IMR-90 (cell line): ENCODE measurements around the gene MEPE. TPM values are rescaled to one million over a fixed set of nuclear protein-coding genes. Genes with fewer than 3 reads are reported as not detected.

Source experiments
- ATAC-seq: fragments of 200-7000 bp; cut with Tn5 transposase; 2 replicates; pipeline ENCODE4 v1.9.1; 2020; ENCODE audit warnings: low read depth, mild to moderate bottlenecking, moderate library complexity
- BruUV-seq: library from RNA; stranded (reverse); fragments of 400-500 nt; replicated peaks from 2 replicates; lab custom pipeline; 2021; lab: Mats Ljungman, UMichigan
- CTCF ChIA-PET: fragments of 300-600 bp; formaldehyde crosslinking; extraction: SDS; loops from one replicate; lab custom pipeline; 2021; ENCODE audit warnings: antibody characterized with exemption; lab: Yijun Ruan, JAX
- POLR2A ChIA-PET: fragments of 300-600 bp; sonication (Branson Sonifier 250); formaldehyde crosslinking; loops from one replicate; lab custom pipeline; 2022; ENCODE audit warnings: antibody characterized with exemption; ENCODE audit not compliant: unreplicated experiment; lab: Charles Lee
- DNase-seq: peaks from one replicate; pipeline ENCODE4 v3.0.0; 2013
- H2AFZ ChIP-seq: replicated peaks from 2 replicates; pipeline ENCODE3; 2013; ENCODE audit warnings: low read length, mild to moderate bottlenecking; ENCODE audit not compliant: poor library complexity
- H2AK5ac ChIP-seq: 2 replicates; pipeline ENCODE4 v1.6.1; 2013; ENCODE audit warnings: low read depth, low read length, inconsistent platforms
- H2AK9ac ChIP-seq: replicated peaks from 2 replicates; pipeline ENCODE3; 2013; ENCODE audit warnings: mild to moderate bottlenecking, low read depth, low read length, moderate library complexity; ENCODE audit not compliant: poor library complexity
- H2BK120ac ChIP-seq: 2 replicates; pipeline ENCODE4 v1.6.1; 2013; ENCODE audit warnings: low read depth, low read length, inconsistent platforms
- H2BK15ac ChIP-seq: 3 replicates; pipeline ENCODE4 v1.6.1; 2013; ENCODE audit warnings: low read depth, low read length, inconsistent platforms
- H2BK20ac ChIP-seq: 2 replicates; pipeline ENCODE4 v1.6.1; 2013; ENCODE audit warnings: low read depth, mild to moderate bottlenecking, inconsistent platforms, low read length, moderate library complexity
- H2BK5ac ChIP-seq: 2 replicates; pipeline ENCODE4 v1.6.1; 2013; ENCODE audit warnings: mild to moderate bottlenecking, low read depth, low read length, inconsistent platforms; ENCODE audit not compliant: poor library complexity, severe bottlenecking
- H3K14ac ChIP-seq: replicated peaks from 2 replicates; pipeline ENCODE4 v1.6.1; 2013; ENCODE audit warnings: low read depth, low read length, inconsistent platforms
- H3K18ac ChIP-seq: 2 replicates; pipeline ENCODE4 v1.6.1; 2013; ENCODE audit warnings: low read depth, low read length, control low read depth
- H3K23ac ChIP-seq: 2 replicates; pipeline ENCODE4 v1.6.1; 2013; ENCODE audit warnings: low read depth, low read length, inconsistent platforms
- H3K27ac ChIP-seq: 2 replicates; pipeline ENCODE4 v1.5.1; 2013; ENCODE audit warnings: mild to moderate bottlenecking, control low read depth, low read length; ENCODE audit not compliant: insufficient read depth
- H3K27me3 ChIP-seq: 2 replicates; pipeline ENCODE4 v1.6.1; 2013; ENCODE audit warnings: low read length; ENCODE audit not compliant: control insufficient read depth, insufficient read depth
- H3K36me3 ChIP-seq: 2 replicates; pipeline ENCODE4 v1.6.1; 2013; ENCODE audit warnings: low read length, mixed read lengths; ENCODE audit not compliant: control insufficient read depth, insufficient read depth
- H3K4ac ChIP-seq: 2 replicates; pipeline ENCODE4 v1.6.1; 2013; ENCODE audit warnings: low read depth, low read length, inconsistent platforms
- H3K4me1 ChIP-seq: 2 replicates; pipeline ENCODE4 v1.6.1; 2013; ENCODE audit warnings: low read length, mixed read lengths; ENCODE audit not compliant: control insufficient read depth, insufficient read depth
- H3K4me2 ChIP-seq: 2 replicates; pipeline ENCODE4 v1.6.1; 2013; ENCODE audit warnings: low read depth, mild to moderate bottlenecking, control low read depth, low read length, moderate library complexity
- H3K4me3 ChIP-seq: 2 replicates; pipeline ENCODE4 v1.5.1; 2013; ENCODE audit warnings: low read depth, mild to moderate bottlenecking, control low read depth, low read length, moderate library complexity; ENCODE audit not compliant: insufficient read depth
- H3K56ac ChIP-seq: 2 replicates; pipeline ENCODE4 v1.6.1; 2013; ENCODE audit warnings: low read length, inconsistent platforms; ENCODE audit not compliant: insufficient read depth; ENCODE audit errors: extremely low read depth
- H3K79me1 ChIP-seq, 2 experiments: 2 replicates each; pipeline ENCODE4 v1.6.1; 2013; ENCODE audit warnings: low read length in 2 of 2, inconsistent platforms in 1 of 2, low read depth in 1 of 2
- H3K9ac ChIP-seq: 2 replicates; pipeline ENCODE4 v1.6.1; 2013; ENCODE audit warnings: low read depth, low read length, control low read depth
- H3K9me1 ChIP-seq: 2 replicates; pipeline ENCODE4 v1.6.1; 2013; ENCODE audit warnings: low read length, inconsistent platforms; ENCODE audit not compliant: insufficient read depth
- H3K9me3 ChIP-seq: 2 replicates; pipeline ENCODE4 v1.6.1; 2013; ENCODE audit warnings: low read length; ENCODE audit not compliant: control insufficient read depth, insufficient read depth
- H4K20me1 ChIP-seq: 2 replicates; pipeline ENCODE4 v1.6.1; 2013; ENCODE audit warnings: low read length, inconsistent platforms; ENCODE audit not compliant: insufficient read depth
- H4K5ac ChIP-seq: 2 replicates; pipeline ENCODE4 v1.6.1; 2013; ENCODE audit warnings: mild to moderate bottlenecking, low read depth, low read length, control low read depth
- H4K8ac ChIP-seq, 2 experiments: 2 replicates each; pipeline ENCODE4 v1.6.1; 2013; ENCODE audit warnings: low read depth in 2 of 2, low read length in 2 of 2, control low read depth in 1 of 2, inconsistent platforms in 1 of 2
- H4K91ac ChIP-seq: 2 replicates; pipeline ENCODE4 v1.6.1; 2013; ENCODE audit warnings: low read depth, low read length, inconsistent platforms; ENCODE audit not compliant: insufficient read depth
- CHD1 ChIP-seq: IDR thresholded peaks from 2 replicates; pipeline ENCODE4 v1.6.1; 2012; ENCODE audit warnings: low read depth, low read length, improper control_type of control experiment
- FOS ChIP-seq: fragments of 150-350 bp; IDR thresholded peaks from 2 replicates; pipeline ENCODE4 v1.6.1; 2016; ENCODE audit warnings: low read depth, low read length
- MAZ ChIP-seq: IDR thresholded peaks from 2 replicates; pipeline ENCODE4 v1.6.1; 2012; ENCODE audit warnings: low read depth, mild to moderate bottlenecking, low read length, improper control_type of control experiment, moderate library complexity, borderline replicate concordance
- MXI1 ChIP-seq: IDR thresholded peaks from 2 replicates; pipeline ENCODE4 v1.6.1; 2012; ENCODE audit warnings: low read depth, mild to moderate bottlenecking, low read length, moderate library complexity, borderline replicate concordance
- NFE2L2 ChIP-seq: fragments of 150-350 bp; IDR thresholded peaks from 2 replicates; pipeline ENCODE4 v1.6.1; 2016; ENCODE audit warnings: low read depth, mild to moderate bottlenecking, low read length
- RFX5 ChIP-seq: IDR thresholded peaks from 2 replicates; pipeline ENCODE4 v1.8.0; 2012; ENCODE audit warnings: low read depth, mild to moderate bottlenecking, low read length, moderate library complexity
- SMC3 ChIP-seq: fragments of 150-350 bp; IDR thresholded peaks from 2 replicates; pipeline ENCODE4 v1.6.1; 2016; ENCODE audit warnings: low read depth, mild to moderate bottlenecking, antibody characterized with exemption, low read length, moderate library complexity
- WGBS, 2 experiments: methylation state at CpG; one replicate each; pipeline versions ENCODE4 v1.1.5 to v1.1.7; 2013; ENCODE audit warnings: missing lambda C conversion rate in 2 of 2; ENCODE audit not compliant: insufficient read length in 1 of 2; ENCODE audit errors: extremely low coverage in 2 of 2; 5-methylcytosine and 5-hydroxymethylcytosine counted together
- dilution Hi-C: fragments of 300-500 bp; cut with HindIII; formaldehyde crosslinking; loops from one replicate; pipeline ENCODE4 v1.14.3; 2018; ENCODE audit warnings: low sequenced_read_pairs; ENCODE audit not compliant: unreplicated experiment
- in situ Hi-C: fragments of 300-500 bp; cut with MboI; formaldehyde crosslinking; loops from 3 replicates; pipeline ENCODE4 v1.14.3; 2019; ENCODE audit warnings: low sequenced_read_pairs, inconsistent platforms, mixed read lengths
- intact Hi-C: fragments of 100-400 bp; cut with micrococcal nuclease; formaldehyde crosslinking; loops from 2 replicates; pipeline ENCODE4 v1.10.0; 2022
- polyA plus RNA-seq, 3 experiments: library from polyadenylated mRNA; depleted of rRNA; stranded (reverse); fragments of >200 nt; gene quantifications; 2 replicates each; pipeline ENCODE4 v1.2.3, GENCODE V29; 2012; ENCODE audit warnings: low replicate concordance in 1 of 3
- total RNA-seq: library from RNA; depleted of rRNA; stranded (reverse); fragments of >200 nt; gene quantifications from 2 replicates; pipeline ENCODE4 v1.2.3, GENCODE V29; 2012
- TF ChIP-seq, protein P1 (sequence below): fragments of 150-350 bp; IDR thresholded peaks from 2 replicates; pipeline ENCODE4 v1.6.1; 2016; ENCODE audit warnings: low read depth, mild to moderate bottlenecking, low read length, moderate library complexity, borderline replicate concordance
- TF ChIP-seq, protein P2 (sequence below): fragments of 150-350 bp; IDR thresholded peaks from 2 replicates; pipeline ENCODE4 v1.6.1; 2017; ENCODE audit warnings: mild to moderate bottlenecking, antibody characterized with exemption, low read length, low read depth

MEPE gene
- total and polyA plus RNA-seq, 2 of the 4 experiments (the other 2 are of a cell fraction) = not detected

DNA sequence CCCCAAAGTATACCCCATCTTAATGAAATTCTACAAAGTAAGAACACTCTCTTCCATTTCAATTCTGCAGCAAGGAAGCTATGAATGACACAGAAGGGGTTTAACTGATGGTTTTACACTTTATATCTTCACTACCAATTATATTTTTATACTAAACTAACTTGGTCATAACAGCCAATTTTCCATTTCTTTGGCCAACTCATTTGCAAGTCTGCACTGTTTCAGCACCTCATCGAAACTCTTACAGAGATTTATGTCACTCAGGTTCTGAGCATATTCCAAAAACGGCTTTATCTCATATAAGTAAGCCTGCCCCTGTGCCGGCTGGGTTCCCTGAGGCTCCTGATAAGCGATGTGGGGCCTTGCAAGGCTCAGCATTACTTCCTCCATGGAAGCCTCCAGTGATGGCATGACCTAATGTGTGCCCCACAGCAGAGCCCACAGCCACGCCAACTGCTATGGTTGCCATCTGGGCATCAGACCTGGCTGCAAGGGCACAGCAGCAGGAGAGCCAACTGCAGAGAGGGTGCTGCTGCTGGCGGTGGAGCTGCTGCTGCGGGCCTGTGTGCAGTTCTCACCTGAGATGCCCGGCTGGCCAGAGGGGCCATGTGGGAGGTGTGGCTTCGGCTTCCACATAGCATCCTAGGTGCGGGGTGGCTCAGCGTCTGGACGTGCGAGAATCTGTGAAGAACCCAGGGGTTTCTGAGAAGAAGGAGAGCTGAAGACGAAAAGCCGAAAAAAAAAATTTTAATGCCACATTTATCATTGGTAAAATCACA lies 46.8 kb upstream of the MEPE start:
- H3K9me1 ChIP-seq = no peaks in the 10 kb centered on the region
- dilution Hi-C loops = no loop called here
- H2AK5ac ChIP-seq = no peak overlapping the region
- no peak overlapping the region for H4K8ac ChIP-seq
- no peak overlapping the region for H2BK15ac ChIP-seq
- no peak overlapping the region for H3K9ac ChIP-seq
- H3K9me3 ChIP-seq = no peaks in the 10 kb centered on the region
- H3K4ac ChIP-seq = no peak overlapping the region
- no peak overlapping the region for H2BK20ac ChIP-seq
- H3K4me3 ChIP-seq = no peak overlapping the region
- no peak overlapping the region for H2BK120ac ChIP-seq
- no peak overlapping the region for H2BK5ac ChIP-seq
- DNase-seq (no peak), ATAC-seq (no peak)
- H3K27me3 ChIP-seq = no peaks in the 10 kb centered on the region; the same call in 1 of the 2 replicates
- TF ChIP-seq CHD1 (no peak), MAZ (no peak), FOS (no peak), MXI1 (no peak), SMC3 (no peak), NFE2L2 (no peak), RFX5 (no peak)
- TF ChIP-seq, protein P1, sequence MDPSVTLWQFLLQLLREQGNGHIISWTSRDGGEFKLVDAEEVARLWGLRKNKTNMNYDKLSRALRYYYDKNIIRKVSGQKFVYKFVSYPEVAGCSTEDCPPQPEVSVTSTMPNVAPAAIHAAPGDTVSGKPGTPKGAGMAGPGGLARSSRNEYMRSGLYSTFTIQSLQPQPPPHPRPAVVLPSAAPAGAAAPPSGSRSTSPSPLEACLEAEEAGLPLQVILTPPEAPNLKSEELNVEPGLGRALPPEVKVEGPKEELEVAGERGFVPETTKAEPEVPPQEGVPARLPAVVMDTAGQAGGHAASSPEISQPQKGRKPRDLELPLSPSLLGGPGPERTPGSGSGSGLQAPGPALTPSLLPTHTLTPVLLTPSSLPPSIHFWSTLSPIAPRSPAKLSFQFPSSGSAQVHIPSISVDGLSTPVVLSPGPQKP = no peak
- TF ChIP-seq, protein P2, sequence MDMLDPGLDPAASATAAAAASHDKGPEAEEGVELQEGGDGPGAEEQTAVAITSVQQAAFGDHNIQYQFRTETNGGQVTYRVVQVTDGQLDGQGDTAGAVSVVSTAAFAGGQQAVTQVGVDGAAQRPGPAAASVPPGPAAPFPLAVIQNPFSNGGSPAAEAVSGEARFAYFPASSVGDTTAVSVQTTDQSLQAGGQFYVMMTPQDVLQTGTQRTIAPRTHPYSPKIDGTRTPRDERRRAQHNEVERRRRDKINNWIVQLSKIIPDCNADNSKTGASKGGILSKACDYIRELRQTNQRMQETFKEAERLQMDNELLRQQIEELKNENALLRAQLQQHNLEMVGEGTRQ = no peak
- POLR2A ChIA-PET = no interaction called here
- no peak overlapping the region for H2AFZ ChIP-seq
- in situ Hi-C loops = no loop called here
- H3K23ac ChIP-seq = no peak overlapping the region
- H4K91ac ChIP-seq = no peak overlapping the region
- no peak overlapping the region for H3K14ac ChIP-seq
- no peak overlapping the region for H3K56ac ChIP-seq
- WGBS, 2 experiments = 73% methylated on average over 3 of the region's 15 CpGs; no CpG with 5 or more reads in 1 of the 2 experiments
- H4K20me1 ChIP-seq = no peaks in the 10 kb centered on the region
- H3K27ac ChIP-seq = no peak overlapping the region
- H4K5ac ChIP-seq = no peak overlapping the region
- H3K36me3 ChIP-seq = no peaks in the 10 kb centered on the region
- H3K4me2 ChIP-seq = no peak overlapping the region
- BruUV-seq = no TSS peak
- CTCF ChIA-PET = interaction anchor here (0.5 kb wide), 1 partner anchor 28 kb away, joined by 3 read pairs; no protein-coding TSS in a partner anchor
- no peaks in the 10 kb centered on the region for H3K4me1 ChIP-seq
- intact Hi-C loops = no loop called here
- H3K79me1 ChIP-seq = no peaks in the 10 kb centered on the region
- no peak overlapping the region for H2AK9ac ChIP-seq
- no peak overlapping the region for H3K18ac ChIP-seq
